Pancreas (tissue), 10 donors: ENCODE data around the gene UBP1. TPM values are rescaled to one million over a fixed set of nuclear protein-coding genes. Genes with fewer than 3 reads are reported as not detected.

Experiments
- ATAC-seq, 4 donors: fragments of 200-7000 bp; cut with Tn5 transposase; one replicate each; pipeline versions ENCODE4 v1.8.0 to v1.9.1; 2020; ENCODE audit warnings: mild to moderate bottlenecking in 4 of 4, moderate library complexity in 4 of 4
- DNase-seq, 6 donors: peaks; one replicate each; pipeline ENCODE4 v3.0.0-alpha.2; 2020
- FAIRE-seq: peaks from 2 replicates; lab custom pipeline; 2012; peaks lifted over from hg19 to GRCh38; lab: Jason Lieb, UNC
- H3K27ac ChIP-seq, 4 donors: fragments of 200-600 bp; sonication (generic); 1 replicate in 3 of 4; 2 replicates in 1 of 4; pipeline versions ENCODE4 v1.5.0 to v1.8.0; 2020
- H3K27me3 ChIP-seq, 4 donors: fragments of 200-600 bp; one replicate each; pipeline ENCODE4 v1.8.0; 2021
- H3K36me3 ChIP-seq, 3 donors: fragments of 200-600 bp; sonication (generic) in 1 of 3; one replicate each; pipeline versions ENCODE4 v1.5.0 to v1.8.0; 2020 to 2021
- H3K4me1 ChIP-seq, 3 donors: fragments of 200-600 bp; one replicate each; pipeline ENCODE4 v1.8.0; 2021
- H3K4me3 ChIP-seq, 4 donors: fragments of 200-600 bp; sonication (generic) in 2 of 4; one replicate each; pipeline versions ENCODE4 v1.5.0 to v1.8.0; 2020 to 2021
- H3K9me3 ChIP-seq, 4 donors: fragments of 200-600 bp; one replicate each; pipeline ENCODE4 v1.8.0; 2021
- WGBS, 2 donors: extraction: QIAGEN DNeasy Blood & Tissue Kit; methylation state at CpG; one replicate each; pipeline ENCODE4 v1.1.7; 2013; 5-methylcytosine and 5-hydroxymethylcytosine counted together
- intact Hi-C, 3 donors: fragments of 100-400 bp; cut with DNase I; formaldehyde crosslinking; loops; one replicate each; pipeline versions ENCODE4 v1.11.1 to v1.14.2; 2022
- polyA plus RNA-seq, 2 donors: library from polyadenylated mRNA; stranded (reverse); fragments of 200-250 nt; gene quantifications; one replicate each; pipeline ENCODE4 v1.2.3, GENCODE V29; 2013
- total RNA-seq, 6 donors: library from RNA; stranded (reverse); fragmentation: NEBNext Ultra II Directional in 4 of 6; extraction: Animal tissue kit (Norgen Biotek cat#: 25700) in 4 of 6; gene quantifications; one replicate each; pipeline versions ENCODE4 v1.2.1 to v1.2.4, GENCODE V29; 2021 to 2023
- TF ChIP-seq, protein P1 (sequence below), 4 donors: fragments of 200-600 bp; sonication (generic) in 3 of 4; IDR thresholded peaks; one replicate each; pipeline versions ENCODE4 v1.5.0 to v1.8.0; 2021; ENCODE audit warnings: antibody characterized with exemption in 4 of 4
- donor health status: healthy with polysubstance abuse.
- donor health status: DM: no; HTN: no; CAD: no; lungs with moderate emphysema.
- donor health status: DM: no; HTN: no; CAD: no.
- donor health status: control.
- donor health status: control.
- donor health status: Bipolar disorder and iron deficiency.
- donor health status: DM: yes; HTN: yes; CAD: no.
- donor health status: DM: no; HTN: no; CAD: no.
- donor health status: DM: no; HTN: no; CAD: no.
- donor health status: DM: yes; HTN: yes; CAD: no.

UBP1 gene
- total and polyA plus RNA-seq, 8 donors = 16.1 to 42.9 (median 21.7) TPM

DNA sequence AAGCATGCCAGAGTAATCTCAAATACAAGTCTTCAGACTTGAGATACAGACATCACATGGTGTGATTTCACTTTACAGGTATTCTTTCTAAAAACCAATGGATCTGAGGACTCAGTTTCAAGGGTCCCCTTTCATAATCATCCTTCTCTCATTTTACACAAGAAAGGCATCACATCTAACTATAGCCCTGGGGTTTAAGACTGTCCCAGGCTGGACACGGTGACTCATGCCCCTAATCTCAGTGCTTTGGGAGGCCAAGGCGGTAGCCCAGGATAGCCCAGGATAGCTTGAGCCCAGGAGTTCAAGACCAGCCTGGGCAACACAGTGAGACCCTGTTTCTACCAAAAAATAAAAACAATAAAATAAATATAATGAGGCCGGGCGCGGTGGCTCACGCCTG, 36.4 kb downstream of the UBP1 start:
- TF ChIP-seq, protein P1, sequence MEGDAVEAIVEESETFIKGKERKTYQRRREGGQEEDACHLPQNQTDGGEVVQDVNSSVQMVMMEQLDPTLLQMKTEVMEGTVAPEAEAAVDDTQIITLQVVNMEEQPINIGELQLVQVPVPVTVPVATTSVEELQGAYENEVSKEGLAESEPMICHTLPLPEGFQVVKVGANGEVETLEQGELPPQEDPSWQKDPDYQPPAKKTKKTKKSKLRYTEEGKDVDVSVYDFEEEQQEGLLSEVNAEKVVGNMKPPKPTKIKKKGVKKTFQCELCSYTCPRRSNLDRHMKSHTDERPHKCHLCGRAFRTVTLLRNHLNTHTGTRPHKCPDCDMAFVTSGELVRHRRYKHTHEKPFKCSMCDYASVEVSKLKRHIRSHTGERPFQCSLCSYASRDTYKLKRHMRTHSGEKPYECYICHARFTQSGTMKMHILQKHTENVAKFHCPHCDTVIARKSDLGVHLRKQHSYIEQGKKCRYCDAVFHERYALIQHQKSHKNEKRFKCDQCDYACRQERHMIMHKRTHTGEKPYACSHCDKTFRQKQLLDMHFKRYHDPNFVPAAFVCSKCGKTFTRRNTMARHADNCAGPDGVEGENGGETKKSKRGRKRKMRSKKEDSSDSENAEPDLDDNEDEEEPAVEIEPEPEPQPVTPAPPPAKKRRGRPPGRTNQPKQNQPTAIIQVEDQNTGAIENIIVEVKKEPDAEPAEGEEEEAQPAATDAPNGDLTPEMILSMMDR (IDR thresholded peaks at IDR 0.05) = no peak
- ATAC-seq (no peak), DNase-seq (no peak), FAIRE-seq (no peak)
- Histone ChIP-seq H3K27ac (no peak overlapping the region), H3K27me3 (no peaks in the 10 kb centered on the region), H3K4me3 (no peak overlapping the region), H3K9me3 (no peaks in the 10 kb centered on the region), H3K4me1 (no peaks in the 10 kb centered on the region), H3K36me3 (peaks cover 0 to 65% (median 22%) of the 10 kb centered on the region in 3 donors)
- intact Hi-C loops = no loop called here
- WGBS, 2 donors = 94 to 97% methylated on average over 6 of the region's 6 CpGs

DNA sequence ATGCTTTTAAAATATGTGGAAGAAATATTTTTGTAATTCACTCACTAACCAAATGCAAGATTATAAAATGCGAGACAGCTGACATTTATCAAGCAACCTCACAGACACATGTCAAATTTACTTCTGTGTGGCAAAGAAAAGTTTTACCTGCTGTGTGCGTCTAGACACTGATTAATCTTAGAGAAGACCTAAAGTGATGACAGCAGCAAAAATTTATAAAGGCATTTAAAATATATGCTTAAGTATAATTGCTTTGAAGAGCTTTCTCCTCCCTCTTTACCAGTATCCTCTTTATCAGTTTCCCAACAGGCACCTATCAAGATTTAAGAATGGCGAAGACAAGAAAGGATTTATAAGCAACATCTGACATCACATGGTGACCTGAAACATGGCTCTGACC, 37.3 kb downstream of the UBP1 start:
- intact Hi-C loops = no loop called here
- no peak for FAIRE-seq
- no peaks in the 10 kb centered on the region for H3K4me1 ChIP-seq
- WGBS, 2 donors = 95 to 96% methylated on average over 3 of the region's 3 CpGs
- no peaks in the 10 kb centered on the region for H3K9me3 ChIP-seq
- peaks cover 0 to 65% (median 25%) of the 10 kb centered on the region in 3 donors for H3K36me3 ChIP-seq
- no peak for DNase-seq
- no peak for ATAC-seq
- no peak overlapping the region for H3K4me3 ChIP-seq
- TF ChIP-seq, protein P1 (IDR thresholded peaks at IDR 0.05) = no peak
- no peaks in the 10 kb centered on the region for H3K27me3 ChIP-seq
- no peak overlapping the region for H3K27ac ChIP-seq

DNA sequence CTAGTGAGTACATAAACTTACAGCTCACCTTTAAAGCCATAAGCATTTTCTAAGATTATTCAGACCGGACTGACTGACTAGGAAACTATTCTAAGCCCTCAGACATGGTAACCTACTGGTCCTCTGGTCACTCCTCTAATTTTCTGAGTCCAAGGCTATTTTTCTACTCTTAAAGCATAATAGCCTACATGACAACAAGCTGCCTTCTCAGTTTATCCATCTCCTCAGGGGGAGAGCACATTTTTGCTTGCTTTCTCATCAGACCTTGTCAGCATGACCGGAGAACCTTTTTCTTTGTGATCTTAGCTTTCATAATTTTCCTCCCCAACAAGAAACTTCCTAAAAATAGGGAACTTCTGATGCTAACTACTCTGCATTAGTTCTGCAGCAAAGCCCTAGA, 38.4 kb downstream of the UBP1 start:
- Histone ChIP-seq H3K4me1 (no peaks in the 10 kb centered on the region), H3K36me3 (peaks cover 0 to 64% (median 29%) of the 10 kb centered on the region in 3 donors), H3K9me3 (no peaks in the 10 kb centered on the region), H3K27me3 (no peaks in the 10 kb centered on the region), H3K4me3 (no peak overlapping the region), H3K27ac (no peak overlapping the region)
- DNase-seq = no peak
- no peak for ATAC-seq
- TF ChIP-seq, protein P1 (IDR thresholded peaks at IDR 0.05) = no peak
- intact Hi-C loops = no loop called here
- 91 to 94% methylated on average over 2 of the region's 2 CpGs for WGBS, 2 donors
- FAIRE-seq = no peak

DNA sequence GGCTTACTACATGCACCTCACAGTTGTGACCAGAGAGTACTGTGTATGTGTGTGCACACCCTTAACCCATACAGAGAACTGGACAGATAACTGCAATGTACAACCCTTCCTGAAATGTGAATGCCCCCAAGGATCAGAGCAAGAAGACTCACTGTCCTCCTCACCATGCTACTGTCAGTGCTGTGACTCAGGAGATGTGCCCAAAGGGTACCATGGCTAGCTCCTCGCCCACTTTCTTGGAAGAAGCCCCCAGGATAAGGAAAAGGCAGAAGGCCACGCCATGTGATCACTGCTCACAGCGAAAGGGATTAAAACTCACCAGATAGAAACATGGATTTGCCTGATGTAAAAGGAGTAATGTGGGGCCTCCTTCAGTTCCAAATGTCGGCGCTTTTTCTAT, 41.8 kb downstream of the UBP1 start:
- Histone ChIP-seq H3K4me3 (no peak overlapping the region), H3K4me1 (no peaks in the 10 kb centered on the region), H3K27ac (no peak overlapping the region), H3K9me3 (no peaks in the 10 kb centered on the region), H3K27me3 (no peaks in the 10 kb centered on the region), H3K36me3 (peaks cover 0 to 70% (median 37%) of the 10 kb centered on the region in 3 donors)
- FAIRE-seq (no peak), ATAC-seq (no peak), DNase-seq (no peak)
- 96 to 97% methylated on average over 5 of the region's 5 CpGs for WGBS, 2 donors
- intact Hi-C loops = no loop called here
- TF ChIP-seq, protein P1 (IDR thresholded peaks at IDR 0.05) = no peak

DNA sequence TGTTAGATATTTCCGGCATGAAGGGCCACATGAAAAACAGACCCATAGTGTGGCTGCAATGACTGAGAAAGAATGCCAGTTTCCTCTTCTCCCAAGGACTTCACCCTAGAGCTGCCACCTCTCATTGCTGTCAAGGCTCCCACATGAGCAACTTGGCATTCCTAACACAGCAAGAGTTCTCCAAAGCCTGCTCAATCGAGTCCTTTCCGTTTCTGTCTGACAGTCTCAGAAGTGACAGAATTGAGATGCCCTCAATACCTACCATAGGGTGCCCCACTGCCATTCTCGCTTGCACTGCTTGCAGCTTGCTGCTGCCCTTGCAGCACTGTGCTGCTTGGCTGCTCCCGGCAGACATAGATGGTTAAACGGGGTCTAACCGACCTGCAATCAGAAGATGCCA, 44.3 kb downstream of the UBP1 start:
- no peaks in the 10 kb centered on the region for H3K9me3 ChIP-seq
- intact Hi-C loops = no loop called here
- no peaks in the 10 kb centered on the region for H3K27me3 ChIP-seq
- H3K27ac ChIP-seq = no peak overlapping the region
- no peaks in the 10 kb centered on the region for H3K4me1 ChIP-seq
- DNase-seq (no peak), FAIRE-seq (no peak), ATAC-seq (no peak)
- 86 to 89% methylated on average over 7 of the region's 7 CpGs for WGBS, 2 donors
- H3K4me3 ChIP-seq = no peak overlapping the region
- TF ChIP-seq, protein P1 (IDR thresholded peaks at IDR 0.05) = no peak
- H3K36me3 ChIP-seq = peaks cover 0 to 51% (median 33%) of the 10 kb centered on the region in 3 donors
